Activated T-cell treated with anti-CD3 and anti-CD28 coated beads, Interleukin-2, amount 50 U/mL, for 24 hours (primary cell): Measurements from ENCODE around the gene SLC8A1.

ENCODE experiments used
- DNase-seq: peaks from one replicate; pipeline ENCODE4 v3.0.0-alpha.2; 2020
- H3K27ac Mint-ChIP-seq: 2 replicates; pipeline ENCODE4 v1.8.0; 2020; ENCODE audit warnings: mild to moderate bottlenecking, mixed read lengths
- H3K27me3 Mint-ChIP-seq: 2 replicates; pipeline ENCODE4 v1.8.0; 2020; ENCODE audit warnings: mixed read lengths
- H3K36me3 Mint-ChIP-seq: 2 replicates; pipeline ENCODE4 v1.8.0; 2020; ENCODE audit warnings: low read depth, mixed read lengths
- H3K4me1 Mint-ChIP-seq: 2 replicates; pipeline ENCODE4 v1.8.0; 2020; ENCODE audit warnings: low read depth, mixed read lengths
- H3K4me3 Mint-ChIP-seq: 2 replicates; pipeline ENCODE4 v1.8.0; 2020; ENCODE audit warnings: mild to moderate bottlenecking, moderate library complexity, mixed read lengths
- H3K9me3 Mint-ChIP-seq: 2 replicates; pipeline ENCODE4 v1.8.0; 2020; ENCODE audit warnings: mixed read lengths

SLC8A1 gene

DNA sequence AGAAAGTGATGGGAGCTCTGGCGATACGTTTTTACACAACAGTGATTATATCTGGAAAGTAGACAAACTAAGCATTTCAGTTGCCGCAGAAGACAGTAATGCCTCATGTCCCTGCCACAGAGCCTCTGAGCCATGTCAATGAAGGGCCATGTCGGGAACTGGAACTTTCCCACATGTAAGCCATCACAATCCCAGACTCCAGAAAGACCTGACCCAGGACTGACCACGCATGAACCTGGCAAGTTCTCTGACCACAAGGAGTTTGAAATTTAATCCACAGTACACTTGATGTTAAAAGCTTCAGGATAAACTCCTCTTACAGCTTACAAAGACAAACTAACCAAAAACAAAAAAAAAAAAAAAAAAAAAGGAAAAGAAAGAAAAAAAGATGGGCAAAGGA lies 267.3 kb downstream of the SLC8A1 start:
- no peaks in the 10 kb centered on the region for H3K27me3 Mint-ChIP-seq
- no peaks in the 10 kb centered on the region for H3K9me3 Mint-ChIP-seq
- H3K4me3 Mint-ChIP-seq = no peak overlapping the region
- no peaks in the 10 kb centered on the region for H3K4me1 Mint-ChIP-seq
- no peak for DNase-seq
- no peaks in the 10 kb centered on the region for H3K36me3 Mint-ChIP-seq
- no peak overlapping the region for H3K27ac Mint-ChIP-seq

DNA sequence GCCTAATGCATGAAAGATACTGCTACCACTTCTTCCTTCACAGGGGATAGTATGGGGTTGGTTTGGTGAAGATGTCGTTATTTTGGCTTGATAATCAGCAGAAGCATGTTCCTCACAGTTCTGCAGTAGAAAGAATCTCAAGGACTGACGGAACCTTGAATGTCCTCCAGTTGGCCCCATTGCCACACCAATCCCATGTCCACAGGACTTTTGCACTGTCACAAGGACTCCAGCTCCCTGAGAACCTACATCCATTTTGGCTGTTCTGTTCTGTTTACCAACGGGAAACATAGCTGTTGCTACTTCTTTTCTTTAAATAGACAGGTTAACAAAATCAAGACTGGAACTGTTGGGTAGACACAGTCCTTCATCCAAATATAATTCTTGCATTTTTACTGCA lies 270.0 kb downstream of the SLC8A1 start:
- no peak for DNase-seq
- H3K4me1 Mint-ChIP-seq = peaks cover 4% of the 10 kb centered on the region
- H3K27me3 Mint-ChIP-seq = no peaks in the 10 kb centered on the region
- H3K36me3 Mint-ChIP-seq = no peaks in the 10 kb centered on the region
- H3K9me3 Mint-ChIP-seq = no peaks in the 10 kb centered on the region
- no peak overlapping the region for H3K4me3 Mint-ChIP-seq
- H3K27ac Mint-ChIP-seq = no peak overlapping the region

DNA sequence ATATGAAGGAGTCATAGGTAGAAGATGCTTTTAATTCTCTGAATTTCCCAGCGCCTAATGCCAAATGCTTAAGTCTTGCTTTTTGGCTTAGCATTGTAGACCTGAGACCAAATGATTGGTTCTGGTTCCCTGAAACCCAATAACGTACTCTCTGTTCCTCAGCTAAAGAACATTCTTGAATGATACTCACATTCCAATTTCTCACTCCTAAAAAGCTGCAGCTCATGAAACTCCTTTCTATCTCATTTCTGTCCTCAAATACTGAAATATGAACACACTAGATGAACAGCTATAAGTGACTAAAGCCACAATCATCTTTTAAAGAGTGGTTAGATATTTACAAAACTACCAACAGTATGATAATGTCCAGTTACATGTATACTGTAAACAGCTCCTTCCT lies 272.1 kb downstream of the SLC8A1 start:
- Mint-ChIP-seq H3K9me3 (no peaks in the 10 kb centered on the region), H3K4me1 (peaks cover 4% of the 10 kb centered on the region), H3K4me3 (no peak overlapping the region), H3K36me3 (no peaks in the 10 kb centered on the region), H3K27me3 (no peaks in the 10 kb centered on the region), H3K27ac (no peak overlapping the region)
- DNase-seq = no peak

DNA sequence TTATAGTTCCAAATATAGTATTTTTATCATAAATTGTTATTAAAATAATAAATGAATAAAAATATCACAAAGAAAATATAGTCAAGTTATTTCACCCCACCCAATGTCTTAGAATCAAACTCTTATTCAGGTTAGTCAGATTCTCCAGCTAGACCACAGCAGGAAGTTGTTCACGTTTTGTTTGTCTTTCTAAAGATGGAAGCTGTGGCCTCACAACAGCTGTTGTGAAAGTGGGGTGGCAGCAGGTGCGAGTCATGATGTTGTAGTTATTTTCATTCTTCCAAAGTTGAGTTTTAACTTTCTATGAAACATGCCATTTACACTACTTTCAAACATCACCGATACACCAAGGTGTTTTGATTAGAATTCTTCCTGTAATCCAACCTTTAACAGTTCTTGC lies 272.9 kb downstream of the SLC8A1 start:
- no peaks in the 10 kb centered on the region for H3K27me3 Mint-ChIP-seq
- no peak for DNase-seq
- no peak overlapping the region for H3K4me3 Mint-ChIP-seq
- H3K9me3 Mint-ChIP-seq = no peaks in the 10 kb centered on the region
- peaks cover 4% of the 10 kb centered on the region for H3K4me1 Mint-ChIP-seq
- H3K27ac Mint-ChIP-seq = no peak overlapping the region
- H3K36me3 Mint-ChIP-seq = no peaks in the 10 kb centered on the region

DNA sequence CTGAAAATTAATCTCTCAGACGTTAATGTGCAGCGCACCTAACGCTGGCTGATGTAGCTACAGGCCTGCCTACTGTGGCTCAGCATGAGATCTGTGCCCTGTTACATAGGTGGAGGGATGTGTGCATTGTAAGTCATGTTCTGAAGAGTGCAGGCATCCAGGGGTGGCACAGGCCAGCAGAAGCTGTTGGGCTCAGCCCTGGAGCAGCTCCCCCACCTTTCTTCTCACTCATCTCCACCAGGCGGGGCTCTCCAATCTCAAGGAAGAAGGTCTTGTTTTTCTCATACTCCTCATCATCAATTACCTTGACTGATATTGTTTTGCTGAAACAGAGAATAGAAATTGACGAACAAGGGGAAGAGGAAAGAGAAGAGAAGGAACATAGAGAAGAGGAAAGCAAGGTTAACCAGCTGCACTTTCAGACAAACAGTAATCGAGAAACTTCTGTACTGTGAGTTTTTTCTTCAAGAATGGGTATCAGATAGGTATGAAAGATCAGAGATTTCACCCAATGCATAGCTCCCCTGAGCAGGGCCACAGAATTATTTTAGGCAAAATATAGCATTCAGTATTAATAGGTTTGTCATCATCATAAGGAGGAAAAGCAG lies 273.6 kb downstream of the SLC8A1 start:
- H3K27me3 Mint-ChIP-seq = no peaks in the 10 kb centered on the region
- H3K36me3 Mint-ChIP-seq = no peaks in the 10 kb centered on the region
- no peaks in the 10 kb centered on the region for H3K9me3 Mint-ChIP-seq
- no peak for DNase-seq
- peaks cover 4% of the 10 kb centered on the region for H3K4me1 Mint-ChIP-seq
- no peak overlapping the region for H3K27ac Mint-ChIP-seq
- H3K4me3 Mint-ChIP-seq = no peak overlapping the region

DNA sequence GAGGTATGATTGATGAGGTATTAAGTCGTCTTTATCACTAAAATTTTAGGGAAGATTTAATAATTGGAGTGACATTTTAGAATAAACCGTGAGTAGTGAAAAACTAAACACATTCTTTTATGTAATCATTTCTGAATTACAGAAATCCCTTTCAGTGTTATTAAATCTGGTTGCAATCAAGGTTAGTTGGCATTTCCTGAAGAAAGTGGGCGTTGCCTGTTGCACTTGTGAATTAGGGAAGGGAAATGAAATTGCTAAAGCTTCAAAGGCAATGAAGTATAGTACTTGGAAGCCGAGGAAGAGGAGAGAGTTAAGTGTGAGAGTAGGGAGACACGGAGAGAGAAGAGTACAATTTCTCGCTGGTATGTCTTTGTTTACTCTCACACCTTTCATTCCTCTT lies 274.5 kb downstream of the SLC8A1 start:
- H3K36me3 Mint-ChIP-seq = no peaks in the 10 kb centered on the region
- H3K9me3 Mint-ChIP-seq = no peaks in the 10 kb centered on the region
- H3K4me1 Mint-ChIP-seq = peaks cover 4% of the 10 kb centered on the region
- no peak overlapping the region for H3K27ac Mint-ChIP-seq
- H3K4me3 Mint-ChIP-seq = no peak overlapping the region
- DNase-seq = no peak
- no peaks in the 10 kb centered on the region for H3K27me3 Mint-ChIP-seq

DNA sequence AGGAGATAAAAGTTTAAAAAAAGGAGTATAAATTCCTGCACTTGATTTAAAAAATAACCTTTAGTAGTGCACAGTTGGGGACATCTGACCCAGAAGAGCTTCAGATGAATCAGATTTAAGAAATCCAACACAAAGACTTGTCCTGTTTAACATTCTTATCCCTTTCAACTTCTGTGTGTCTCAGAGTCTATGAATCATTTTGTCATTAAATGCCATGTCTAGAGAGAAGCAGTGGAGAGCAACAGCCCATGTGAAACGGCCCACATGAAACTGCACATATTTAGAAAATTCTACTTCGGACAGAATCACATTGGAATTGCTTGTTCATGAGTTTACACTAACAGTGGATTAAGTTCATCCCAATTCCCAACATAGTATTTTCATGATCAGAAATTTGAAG lies 278.6 kb downstream of the SLC8A1 start:
- DNase-seq = no peak
- Mint-ChIP-seq H3K9me3 (no peaks in the 10 kb centered on the region), H3K27ac (no peak overlapping the region), H3K36me3 (no peaks in the 10 kb centered on the region), H3K4me3 (no peak overlapping the region), H3K27me3 (no peaks in the 10 kb centered on the region), H3K4me1 (peaks cover under 1% of the 10 kb centered on the region)

DNA sequence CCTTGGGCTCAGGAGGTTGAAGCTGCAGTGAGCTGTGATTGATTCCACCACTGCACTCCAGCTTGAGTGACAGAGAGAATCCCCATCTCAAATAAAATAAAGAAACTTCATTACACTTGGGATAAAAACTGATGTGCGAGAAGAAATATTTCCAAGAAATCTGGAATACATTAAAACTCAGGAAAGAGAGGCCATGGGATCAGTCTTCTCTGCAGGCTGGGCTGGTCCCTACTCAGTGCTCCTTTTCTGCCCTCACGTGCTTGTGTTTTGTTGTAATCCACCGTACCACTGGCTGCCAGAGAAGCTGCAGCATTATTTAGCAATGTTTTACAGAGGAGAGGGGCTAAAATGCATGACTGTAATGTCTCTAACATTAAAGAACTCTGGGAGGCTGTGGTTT lies 282.0 kb downstream of the SLC8A1 start:
- H3K36me3 Mint-ChIP-seq = no peaks in the 10 kb centered on the region
- H3K9me3 Mint-ChIP-seq = no peaks in the 10 kb centered on the region
- DNase-seq = no peak
- no peak overlapping the region for H3K4me3 Mint-ChIP-seq
- H3K4me1 Mint-ChIP-seq = no peaks in the 10 kb centered on the region
- H3K27ac Mint-ChIP-seq = no peak overlapping the region
- H3K27me3 Mint-ChIP-seq = no peaks in the 10 kb centered on the region

DNA sequence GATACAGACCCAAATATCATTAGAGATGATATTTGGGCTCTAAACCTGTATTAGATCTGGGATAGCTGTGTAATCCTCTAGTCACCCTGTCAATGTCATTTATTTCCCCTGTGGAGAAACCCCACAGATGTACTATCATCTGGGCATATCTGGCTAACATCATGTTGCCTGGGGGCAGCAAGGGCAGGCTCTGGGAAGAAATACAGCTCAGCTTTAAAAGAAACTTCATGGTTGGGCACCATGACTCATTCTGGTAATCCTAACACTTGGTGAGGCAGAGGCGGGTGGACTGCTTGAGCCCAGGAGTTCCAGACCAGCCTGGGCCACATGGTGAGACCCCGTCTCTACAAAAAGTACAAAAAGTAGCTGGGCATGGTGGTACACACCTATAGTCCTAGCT lies 282.5 kb downstream of the SLC8A1 start:
- no peak overlapping the region for H3K27ac Mint-ChIP-seq
- H3K4me1 Mint-ChIP-seq = no peaks in the 10 kb centered on the region
- H3K27me3 Mint-ChIP-seq = no peaks in the 10 kb centered on the region
- H3K9me3 Mint-ChIP-seq = no peaks in the 10 kb centered on the region
- no peak overlapping the region for H3K4me3 Mint-ChIP-seq
- no peak for DNase-seq
- H3K36me3 Mint-ChIP-seq = no peaks in the 10 kb centered on the region

DNA sequence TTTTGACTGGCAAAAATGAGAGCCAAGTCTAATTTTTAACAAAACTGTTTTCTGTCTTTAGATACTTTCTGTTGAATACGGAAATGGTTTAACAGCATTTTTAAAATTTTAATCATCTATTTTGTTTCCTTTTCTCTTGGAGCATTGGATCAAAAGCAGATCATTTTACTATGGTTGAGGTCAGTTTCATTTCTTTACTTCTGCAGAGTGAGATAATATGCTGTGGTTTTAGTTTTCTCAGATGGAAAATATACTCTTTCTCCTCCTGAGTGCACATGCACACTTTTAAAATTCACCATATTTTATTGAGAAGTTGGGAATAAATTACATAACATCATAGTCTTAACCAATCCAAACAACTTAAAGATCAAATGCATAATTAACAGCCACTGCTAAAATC lies 283.3 kb downstream of the SLC8A1 start:
- no peak for DNase-seq
- no peaks in the 10 kb centered on the region for H3K4me1 Mint-ChIP-seq
- no peaks in the 10 kb centered on the region for H3K9me3 Mint-ChIP-seq
- H3K27me3 Mint-ChIP-seq = no peaks in the 10 kb centered on the region
- H3K27ac Mint-ChIP-seq = no peak overlapping the region
- H3K36me3 Mint-ChIP-seq = no peaks in the 10 kb centered on the region
- H3K4me3 Mint-ChIP-seq = no peak overlapping the region

DNA sequence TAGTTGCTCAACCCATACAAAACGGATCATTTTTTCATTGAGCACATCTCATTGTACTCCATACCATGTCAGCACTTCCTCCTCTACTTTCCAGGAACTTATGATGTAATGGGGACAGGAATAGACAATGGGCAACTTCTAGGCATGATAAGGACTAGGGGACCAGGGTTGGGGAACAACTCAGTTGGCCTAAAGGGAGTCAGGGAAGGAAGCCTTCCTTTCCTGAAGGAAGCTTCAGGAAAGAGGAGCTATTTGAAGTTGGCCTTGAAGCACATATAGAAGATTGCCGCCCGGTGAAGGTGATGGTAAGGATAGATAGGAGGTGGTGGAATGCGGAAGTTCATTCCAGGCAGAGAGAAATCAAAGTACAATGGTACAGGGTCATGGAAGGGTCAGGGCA lies 283.9 kb downstream of the SLC8A1 start:
- DNase-seq = no peak
- Mint-ChIP-seq H3K9me3 (no peaks in the 10 kb centered on the region), H3K4me3 (no peak overlapping the region), H3K27ac (no peak overlapping the region), H3K4me1 (no peaks in the 10 kb centered on the region), H3K27me3 (no peaks in the 10 kb centered on the region), H3K36me3 (no peaks in the 10 kb centered on the region)

DNA sequence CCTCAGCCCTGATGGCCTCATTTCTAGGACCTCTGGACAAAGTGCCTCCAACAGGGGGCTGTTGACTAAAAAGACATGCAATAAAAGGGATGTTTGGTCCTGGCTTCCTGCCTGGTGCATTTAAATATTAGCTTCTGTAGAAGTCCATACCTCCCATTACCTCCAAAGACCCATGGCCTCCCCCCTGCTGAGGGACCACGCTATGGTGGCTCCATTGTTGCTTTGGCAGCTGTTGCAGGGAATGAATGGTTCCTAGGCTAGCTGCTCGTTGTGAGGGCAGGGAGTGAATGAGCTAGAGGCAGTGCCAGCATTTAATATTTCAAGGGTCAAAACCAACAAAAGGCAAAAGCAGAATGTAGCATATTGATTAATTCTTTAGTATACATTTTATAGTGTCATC lies 285.9 kb downstream of the SLC8A1 start:
- Mint-ChIP-seq H3K4me1 (no peaks in the 10 kb centered on the region), H3K27me3 (no peaks in the 10 kb centered on the region), H3K9me3 (no peaks in the 10 kb centered on the region), H3K4me3 (no peak overlapping the region), H3K36me3 (no peaks in the 10 kb centered on the region), H3K27ac (no peak overlapping the region)
- DNase-seq = no peak

DNA sequence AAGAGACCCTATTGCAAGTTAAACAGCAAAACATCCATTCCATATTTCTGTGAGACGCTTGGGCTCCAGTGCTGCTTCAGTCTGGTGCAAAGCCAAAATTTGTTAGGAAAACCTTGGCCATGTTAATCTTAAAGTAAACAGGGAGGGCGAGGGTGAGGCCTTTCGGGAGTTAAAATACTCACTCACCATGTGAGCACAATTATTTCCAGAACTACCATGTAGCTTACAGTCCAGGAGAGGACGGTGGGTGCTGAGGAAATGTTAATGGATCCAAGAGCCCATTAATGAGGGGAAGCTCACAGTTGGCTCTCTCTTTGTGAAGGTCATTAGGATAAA lies 286.4 kb downstream of the SLC8A1 start:
- DNase-seq = no peak
- Mint-ChIP-seq H3K4me3 (no peak overlapping the region), H3K9me3 (no peaks in the 10 kb centered on the region), H3K27ac (no peak overlapping the region), H3K27me3 (no peaks in the 10 kb centered on the region), H3K36me3 (no peaks in the 10 kb centered on the region), H3K4me1 (no peaks in the 10 kb centered on the region)

DNA sequence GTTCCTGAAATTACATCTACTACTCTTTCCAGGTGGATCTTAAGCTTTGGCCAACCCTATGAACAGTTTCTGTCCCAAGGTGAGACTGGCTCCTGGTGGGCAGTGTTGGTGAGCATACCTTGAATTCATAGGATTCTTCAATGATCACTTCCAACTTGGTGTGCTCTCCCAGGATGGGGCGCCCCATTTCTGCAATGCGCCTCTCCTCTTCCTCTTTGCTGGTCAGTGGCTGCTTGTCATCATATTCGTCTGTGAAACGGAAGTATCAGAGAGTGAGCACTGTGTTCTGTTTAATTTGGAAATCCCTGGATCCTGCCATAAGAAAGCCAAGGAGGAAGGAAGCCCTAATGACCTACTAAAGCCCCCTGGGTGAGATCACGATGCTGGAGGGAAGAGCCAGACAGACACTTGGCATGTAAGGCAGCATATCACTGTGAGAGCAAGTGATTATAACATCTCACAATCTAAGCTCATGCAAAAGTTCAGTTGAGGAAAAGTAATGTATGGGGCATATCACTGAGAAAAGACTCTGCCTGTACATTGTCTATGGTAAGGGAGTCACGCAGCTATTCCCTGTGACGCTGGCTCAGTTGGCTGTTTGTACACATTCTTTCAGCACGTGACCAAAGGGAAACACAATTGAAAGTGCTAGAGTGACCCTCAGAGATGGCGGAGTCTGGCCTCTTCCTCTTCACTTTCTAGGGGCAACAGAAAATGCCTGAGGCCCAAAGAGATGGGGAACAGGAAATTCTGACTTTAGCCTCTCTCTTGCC lies 287.0 kb downstream of the SLC8A1 start:
- Mint-ChIP-seq H3K9me3 (no peaks in the 10 kb centered on the region), H3K36me3 (no peaks in the 10 kb centered on the region), H3K4me3 (no peak overlapping the region), H3K4me1 (no peaks in the 10 kb centered on the region), H3K27ac (no peak overlapping the region), H3K27me3 (no peaks in the 10 kb centered on the region)
- no peak for DNase-seq

DNA sequence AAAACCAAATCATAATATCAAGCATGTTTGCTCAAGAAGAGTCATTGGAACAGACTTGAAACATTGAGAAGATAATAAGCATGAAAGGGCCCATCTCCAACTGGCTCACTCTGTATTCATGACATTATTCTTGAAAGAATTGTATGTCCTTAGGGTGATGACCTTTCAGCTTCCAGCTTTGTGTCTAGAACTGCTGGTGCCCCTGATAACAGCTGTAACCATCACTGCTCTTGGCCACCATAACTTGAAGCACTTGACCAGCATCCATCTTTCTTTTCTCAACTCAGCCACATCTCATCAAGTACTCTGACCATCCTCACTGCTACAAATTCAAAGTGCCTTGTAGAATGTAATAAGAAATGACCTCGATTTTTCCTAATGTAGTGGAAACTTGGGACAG lies 289.9 kb downstream of the SLC8A1 start:
- DNase-seq = no peak
- Mint-ChIP-seq H3K27me3 (no peaks in the 10 kb centered on the region), H3K4me1 (no peaks in the 10 kb centered on the region), H3K27ac (no peak overlapping the region), H3K4me3 (no peak overlapping the region), H3K9me3 (no peaks in the 10 kb centered on the region), H3K36me3 (no peaks in the 10 kb centered on the region)

DNA sequence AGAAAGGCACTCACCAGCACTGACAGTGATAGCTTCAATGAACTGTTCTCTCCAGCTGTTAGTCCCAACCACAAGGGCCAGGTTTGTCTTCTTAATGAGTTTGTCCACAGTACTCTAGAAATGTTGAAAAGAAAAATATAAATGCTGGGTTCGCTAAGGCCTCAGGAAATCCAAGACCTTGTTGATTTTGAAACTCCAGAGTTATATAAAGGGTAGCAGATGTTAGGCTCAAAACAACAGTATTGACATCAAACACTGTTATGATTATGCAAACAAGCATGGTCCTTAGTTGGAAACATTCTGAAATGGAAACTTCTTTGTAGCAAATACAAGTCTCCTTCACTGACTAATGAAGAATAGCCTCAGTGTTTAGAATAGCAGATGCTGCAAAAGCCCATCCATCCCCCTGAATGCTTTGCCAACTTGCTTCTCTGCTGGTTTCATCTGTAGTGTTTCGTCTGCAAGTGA lies 291.1 kb downstream of the SLC8A1 start:
- Mint-ChIP-seq H3K4me3 (no peak overlapping the region), H3K27me3 (no peaks in the 10 kb centered on the region), H3K27ac (no peak overlapping the region)

More for the DNA sequence above, 291.1 kb downstream of the SLC8A1 start:
- H3K36me3 Mint-ChIP-seq = no peaks in the 10 kb centered on the region
- H3K9me3 Mint-ChIP-seq = no peaks in the 10 kb centered on the region
- no peak for DNase-seq
- H3K4me1 Mint-ChIP-seq = no peaks in the 10 kb centered on the region
